Ascending aorta (tissue), 2 donors: Measurements from ENCODE around the gene MCCC1. TPM values are rescaled to one million over a fixed set of nuclear protein-coding genes. Genes with fewer than 3 reads are reported as not detected.
A peak's percentile ranks its signal among the peaks of the same experiment; 100 is the strongest.

ENCODE experiments used
- DNase-seq, 2 donors: peaks; one replicate each; pipeline ENCODE4 v3.0.0-alpha.2; 2019; ENCODE audit warnings: low spot score in 2 of 2
- H3K27ac ChIP-seq, 2 donors: fragments of 200-600 bp; sonication (generic); one replicate each; pipeline ENCODE4 v1.5.1; 2016 to 2017; ENCODE audit warnings: mild to moderate bottlenecking in 1 of 2
- H3K27me3 ChIP-seq: fragments of 200-600 bp; sonication (generic); one replicate; pipeline ENCODE4 v1.5.1; 2017
- H3K36me3 ChIP-seq, 2 donors: fragments of 200-600 bp; sonication (generic); one replicate each; pipeline ENCODE4 v1.5.1; 2016
- H3K4me1 ChIP-seq, 2 donors: fragments of 200-600 bp; sonication (generic); one replicate each; pipeline ENCODE4 v1.5.1; 2016 to 2017; ENCODE audit warnings: mild to moderate bottlenecking in 1 of 2
- H3K4me3 ChIP-seq, 2 donors: fragments of 200-600 bp; sonication (generic); one replicate each; pipeline ENCODE4 v1.5.1; 2016 to 2017; ENCODE audit warnings: mild to moderate bottlenecking in 1 of 2
- H3K9me3 ChIP-seq, 2 donors: fragments of 200-600 bp; sonication (generic); one replicate each; pipeline ENCODE4 v1.5.1; 2016
- CTCF ChIP-seq, 3 experiments: fragments of 200-600 bp in 2 of 3; fragments of 450-650 bp in 1 of 3; sonication (generic) in 2 of 3; IDR thresholded peaks; one replicate each; pipeline ENCODE4 v1.5.1; 2016 to 2019; ENCODE audit warnings: antibody characterized with exemption in 3 of 3, mild to moderate bottlenecking in 1 of 3, moderate library complexity in 1 of 3
- intact Hi-C: fragments of 100-400 bp; cut with DNase I; formaldehyde crosslinking; loops from one replicate; pipeline ENCODE4 v1.15.1; 2023
- total RNA-seq: library from RNA; depleted of rRNA; stranded (reverse); fragments of >200 nt; gene quantifications from one replicate; pipeline ENCODE4 v1.1.0, GENCODE V29; 2016

MCCC1 gene
- total RNA-seq, 1 donor from 2014 or later, result 10.3 TPM

- no peaks in the 10 kb centered on the region for H3K27me3 ChIP-seq
- H3K4me1 ChIP-seq, result peaks cover 3 to 11% of the 10 kb centered on the region in 2 donors
- H3K4me3 ChIP-seq, result peak overlapping the region; percentile 96 to 100
- TF ChIP-seq CTCF (IDR thresholded peaks at IDR 0.05), result no peak
- H3K36me3 ChIP-seq, result no peaks in the 10 kb centered on the region
- intact Hi-C loops, result loop anchor here (1.0 to 5.0 kb wide), 2 partner anchors 120 to 187 kb away; partner anchors contain the start of genes ATP11B and MCCC1
- H3K9me3 ChIP-seq, result no peaks in the 10 kb centered on the region
- no peak for DNase-seq
- peak overlapping the region; percentile 84 to 89 for H3K27ac ChIP-seq
Measured at GRCh38 chr3:182979674-182980191, 119.6 kb downstream of the MCCC1 start.

DNA sequence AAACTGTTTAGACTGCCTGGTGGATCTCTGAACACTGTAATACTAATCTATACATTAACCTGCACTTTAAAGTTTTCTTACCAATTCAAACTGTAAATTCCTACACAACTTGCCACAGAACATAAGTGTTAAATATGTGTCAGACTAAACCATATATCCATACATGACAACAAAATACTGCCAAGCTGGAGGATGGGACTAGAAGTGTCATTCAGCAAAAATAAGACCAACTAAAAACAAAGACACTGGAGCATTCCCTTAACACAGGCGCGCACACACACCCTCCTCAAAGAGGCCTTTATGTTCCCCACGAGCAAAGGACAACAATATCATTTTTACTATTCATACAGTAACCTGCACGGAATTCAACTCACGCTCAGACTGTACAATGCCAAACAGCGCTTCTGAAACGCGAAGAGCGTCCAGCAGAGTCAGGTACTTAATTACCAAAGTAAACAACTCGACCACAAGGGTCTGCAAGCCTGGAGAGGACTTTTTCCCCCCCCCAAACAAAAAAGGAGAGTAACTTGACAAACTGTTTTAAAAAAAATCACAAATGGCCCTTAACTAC is 120.1 kb downstream of the MCCC1 start:
- no peaks in the 10 kb centered on the region for H3K27me3 ChIP-seq
- H3K4me1 ChIP-seq, result peaks cover 3 to 11% of the 10 kb centered on the region in 2 donors
- TF ChIP-seq CTCF (IDR thresholded peaks at IDR 0.05), result no peak
- H3K27ac ChIP-seq, result no peak overlapping the region
- H3K9me3 ChIP-seq, result no peaks in the 10 kb centered on the region
- no peak for DNase-seq
- H3K4me3 ChIP-seq, result peak overlapping the region; percentile 96 to 100
- intact Hi-C loops, result no loop called here
- H3K36me3 ChIP-seq, result no peaks in the 10 kb centered on the region

GRCh38 chr3:182978387-182978786 is 120.9 kb downstream of the MCCC1 start:
- Histone ChIP-seq H3K9me3 (no peaks in the 10 kb centered on the region), H3K4me1 (peaks cover 3 to 11% of the 10 kb centered on the region in 2 donors), H3K4me3 (peak overlapping the region in 1 of 2 donors; percentile 100), H3K27ac (no peak overlapping the region), H3K27me3 (no peaks in the 10 kb centered on the region), H3K36me3 (no peaks in the 10 kb centered on the region)
- intact Hi-C loops, result no loop called here
- DNase-seq, result no peak
- no peak for TF ChIP-seq CTCF (IDR thresholded peaks at IDR 0.05)

GRCh38 chr3:182973047-182973446 is 126.2 kb downstream of the MCCC1 start:
- DNase-seq, result no peak
- intact Hi-C loops, result no loop called here
- no peak for TF ChIP-seq CTCF (IDR thresholded peaks at IDR 0.05)
- Histone ChIP-seq H3K27ac (no peak overlapping the region), H3K36me3 (no peaks in the 10 kb centered on the region), H3K4me3 (no peak overlapping the region), H3K9me3 (no peaks in the 10 kb centered on the region), H3K4me1 (no peaks in the 10 kb centered on the region), H3K27me3 (no peaks in the 10 kb centered on the region)

DNA sequence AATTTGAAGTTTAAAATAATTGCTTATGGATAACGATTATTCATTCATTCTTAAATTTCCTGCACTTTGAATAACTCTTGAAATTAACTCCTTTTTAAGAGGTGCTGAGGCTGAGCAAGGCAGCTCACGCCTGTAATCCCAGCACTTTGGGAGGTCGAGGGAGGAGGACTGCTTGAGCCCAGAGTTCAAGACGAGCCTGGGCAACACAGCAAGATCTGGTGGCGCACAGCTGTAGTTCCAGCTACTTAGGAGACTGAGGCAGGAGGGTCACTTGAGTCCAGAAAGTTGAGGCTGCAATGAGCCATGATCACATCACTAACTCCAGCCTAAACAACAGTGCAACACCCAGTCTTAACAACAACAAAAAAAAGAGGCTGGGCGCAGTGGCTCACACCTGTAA is 126.9 kb downstream of the MCCC1 start:
- DNase-seq, result no peak
- Histone ChIP-seq H3K27ac (no peak overlapping the region), H3K27me3 (no peaks in the 10 kb centered on the region), H3K36me3 (no peaks in the 10 kb centered on the region), H3K9me3 (no peaks in the 10 kb centered on the region), H3K4me3 (no peak overlapping the region), H3K4me1 (no peaks in the 10 kb centered on the region)
- TF ChIP-seq CTCF (IDR thresholded peaks at IDR 0.05), result no peak
- intact Hi-C loops, result no loop called here
